ENCODE measurements around the gene CANX.
A peak's percentile ranks its signal among the peaks of the same experiment; 100 is the strongest.

CANX gene

GRCh38 chr5:179779826-179780225 is 81.1 kb downstream of the CANX start:
- no peak for DNase-seq

GRCh38 chr5:179780362-179780761 is 81.6 kb downstream of the CANX start:
- peak; percentile 83 to 84 for DNase-seq

Data from inflammatory macrophage treated with lipopolysaccharide for 1 hour (primary cell).